Skeletal muscle satellite cell (primary cell): ENCODE results near the gene BLOC1S4.
"Not testable (repeated sequence)": the region's sequence is repeated elsewhere in the genome, so short reads cannot be mapped to it uniquely, and the experiment has no call there.

Experiments
- H3K27me3 ChIP-seq: 2 replicates; pipeline ENCODE4 v1.7.0; 2013; ENCODE audit warnings: low read length; ENCODE audit not compliant: control insufficient read depth, insufficient read depth
- H3K36me3 ChIP-seq: 2 replicates; pipeline ENCODE4 v1.7.0; 2013; ENCODE audit warnings: mild to moderate bottlenecking, control low read depth, low read length; ENCODE audit not compliant: insufficient read depth
- H3K4me1 ChIP-seq: 2 replicates; pipeline ENCODE4 v1.7.0; 2013; ENCODE audit warnings: low read length; ENCODE audit not compliant: control insufficient read depth, insufficient read depth
- H3K4me2 ChIP-seq: 2 replicates; pipeline ENCODE4 v1.7.0; 2013; ENCODE audit warnings: mild to moderate bottlenecking, low read length
- H3K4me3 ChIP-seq: 2 replicates; pipeline ENCODE4 v1.7.0; 2013; ENCODE audit warnings: low read length
- H3K9ac ChIP-seq: 2 replicates; pipeline ENCODE4 v1.7.0; 2013; ENCODE audit warnings: mild to moderate bottlenecking, low read depth, low read length, moderate library complexity
- H3K9me3 ChIP-seq: replicated peaks from 2 replicates; pipeline ENCODE4 v1.7.0; 2013; ENCODE audit warnings: mild to moderate bottlenecking, control low read depth, low read length

Gene BLOC1S4

GRCh38 chr4:6750286-6751221 lies 34.6 kb downstream of the BLOC1S4 start:
- H3K9ac ChIP-seq, result no peak overlapping the region

GRCh38 chr4:6751611-6752485 lies 35.9 kb downstream of the BLOC1S4 start:
- Histone ChIP-seq H3K4me2 (no peak overlapping the region), H3K27me3 (no peaks in the 10 kb centered on the region), H3K4me1 (peaks cover 27% of the 10 kb centered on the region), H3K36me3 (no peaks in the 10 kb centered on the region), H3K9ac (no peak overlapping the region), H3K4me3 (no peak overlapping the region), H3K9me3 (no peaks in the 10 kb centered on the region)

More at GRCh38 chr4:6750286-6751221, 34.6 kb downstream of the BLOC1S4 start:
- Histone ChIP-seq H3K36me3 (no peaks in the 10 kb centered on the region), H3K4me1 (peaks cover 28% of the 10 kb centered on the region), H3K4me3 (no peak overlapping the region), H3K27me3 (no peaks in the 10 kb centered on the region), H3K4me2 (no peak overlapping the region), H3K9me3 (no peaks in the 10 kb centered on the region)

- Histone ChIP-seq H3K4me1 (peaks cover 21% of the 10 kb centered on the region), H3K4me2 (no peak overlapping the region), H3K27me3 (no peaks in the 10 kb centered on the region), H3K4me3 (no peak overlapping the region), H3K9ac (no peak overlapping the region), H3K36me3 (no peaks in the 10 kb centered on the region), H3K9me3 (no peaks in the 10 kb centered on the region)
Observed at GRCh38 chr4:6752486-6752829, 36.5 kb downstream of the BLOC1S4 start.

- H3K4me1 ChIP-seq, result peaks cover 17% of the 10 kb centered on the region
- H3K9me3 ChIP-seq, result no peaks in the 10 kb centered on the region
- no peaks in the 10 kb centered on the region for H3K27me3 ChIP-seq
Observed at GRCh38 chr4:6753103-6753560, 37.2 kb downstream of the BLOC1S4 start.

GRCh38 chr4:6753891-6754290 lies 37.9 kb downstream of the BLOC1S4 start:
- Histone ChIP-seq H3K27me3 (no peaks in the 10 kb centered on the region), H3K9ac (no peak overlapping the region), H3K36me3 (no peaks in the 10 kb centered on the region), H3K9me3 (no peaks in the 10 kb centered on the region), H3K4me3 (no peak overlapping the region), H3K4me1 (peaks cover 10% of the 10 kb centered on the region), H3K4me2 (no peak overlapping the region)

More at GRCh38 chr4:6753103-6753560, 37.2 kb downstream of the BLOC1S4 start:
- H3K4me3 ChIP-seq, result no peak overlapping the region
- no peak overlapping the region for H3K9ac ChIP-seq
- no peak overlapping the region for H3K4me2 ChIP-seq
- H3K36me3 ChIP-seq, result no peaks in the 10 kb centered on the region

- no peaks in the 10 kb centered on the region for H3K36me3 ChIP-seq
- no peak overlapping the region for H3K4me3 ChIP-seq
- no peak overlapping the region for H3K9ac ChIP-seq
- H3K4me1 ChIP-seq, result peaks cover 3% of the 10 kb centered on the region
- H3K27me3 ChIP-seq, result no peaks in the 10 kb centered on the region
- H3K4me2 ChIP-seq, result no peak overlapping the region
- no peaks in the 10 kb centered on the region for H3K9me3 ChIP-seq
Observed at GRCh38 chr4:6754481-6755087, 38.6 kb downstream of the BLOC1S4 start.

GRCh38 chr4:6755088-6755753 lies 39.2 kb downstream of the BLOC1S4 start:
- Histone ChIP-seq H3K9ac (no peak overlapping the region), H3K27me3 (no peaks in the 10 kb centered on the region), H3K36me3 (no peaks in the 10 kb centered on the region), H3K4me2 (no peak overlapping the region), H3K4me3 (no peak overlapping the region), H3K9me3 (no peaks in the 10 kb centered on the region), H3K4me1 (no peaks in the 10 kb centered on the region)

GRCh38 chr4:6756345-6756744 lies 40.4 kb downstream of the BLOC1S4 start:
- H3K4me2 ChIP-seq, H3K4me1 ChIP-seq, H3K36me3 ChIP-seq, H3K9ac ChIP-seq, H3K4me3 ChIP-seq, H3K27me3 ChIP-seq, H3K9me3 ChIP-seq: not testable (repeated sequence)

GRCh38 chr4:6758728-6759127 lies 42.8 kb downstream of the BLOC1S4 start:
- H3K9me3 ChIP-seq, result no peaks in the 10 kb centered on the region
- no peak overlapping the region for H3K9ac ChIP-seq
- no peaks in the 10 kb centered on the region for H3K27me3 ChIP-seq
- no peaks in the 10 kb centered on the region for H3K36me3 ChIP-seq
- no peak overlapping the region for H3K4me2 ChIP-seq
- H3K4me1 ChIP-seq, result no peaks in the 10 kb centered on the region
- H3K4me3 ChIP-seq, result no peak overlapping the region

GRCh38 chr4:6760865-6761264 lies 44.9 kb downstream of the BLOC1S4 start:
- Histone ChIP-seq H3K4me3 (no peak overlapping the region), H3K27me3 (peaks cover 8% of the 10 kb centered on the region), H3K4me1 (no peaks in the 10 kb centered on the region), H3K4me2 (no peak overlapping the region), H3K36me3 (no peaks in the 10 kb centered on the region), H3K9ac (no peak overlapping the region), H3K9me3 (no peaks in the 10 kb centered on the region)
